ENCODE results near the gene COL18A1.
"Not testable (repeated sequence)": the region's sequence is repeated elsewhere in the genome, so short reads cannot be mapped to it uniquely, and the experiment has no call there.

The COL18A1 gene

GRCh38 chr21:45367402-45368351, 37.3 kb upstream of the COL18A1 start:
- DNase-seq (ENCODE audit: low read depth) = no peak

- not testable (repeated sequence) for DNase-seq (ENCODE audit: low read depth)
These were observed 35.9 kb upstream of the COL18A1 start for GRCh38 chr21:45369018-45369417.

GRCh38 chr21:45370575-45370974, 34.4 kb upstream of the COL18A1 start:
- no peak for DNase-seq (ENCODE audit: low read depth)

- no peak for DNase-seq (ENCODE audit: low read depth)
These were observed 33.9 kb upstream of the COL18A1 start for GRCh38 chr21:45371081-45371480.

GRCh38 chr21:45371655-45372054, 33.3 kb upstream of the COL18A1 start:
- DNase-seq (ENCODE audit: low read depth) = no peak

GRCh38 chr21:45372732-45373355, 32.1 kb upstream of the COL18A1 start:
- DNase-seq (ENCODE audit: low read depth) = no peak

GRCh38 chr21:45373991-45374816, 30.8 kb upstream of the COL18A1 start:
- DNase-seq (ENCODE audit: low read depth) = no peak

- no peak for DNase-seq (ENCODE audit: low read depth)
These were observed 30.0 kb upstream of the COL18A1 start for GRCh38 chr21:45374826-45375455.

GRCh38 chr21:45376459-45377324, 28.3 kb upstream of the COL18A1 start:
- no peak for DNase-seq (ENCODE audit: low read depth)

GRCh38 chr21:45377325-45377709, 27.6 kb upstream of the COL18A1 start:
- no peak for DNase-seq (ENCODE audit: low read depth)

- no peak for DNase-seq (ENCODE audit: low read depth)
These were observed 27.1 kb upstream of the COL18A1 start for GRCh38 chr21:45377866-45378257.

GRCh38 chr21:45378258-45378966, 26.6 kb upstream of the COL18A1 start:
- no peak for DNase-seq (ENCODE audit: low read depth)

- no peak for DNase-seq (ENCODE audit: low read depth)
These were observed 25.6 kb upstream of the COL18A1 start for GRCh38 chr21:45379171-45379900.

- DNase-seq (ENCODE audit: low read depth) = no peak
These were observed 25.0 kb upstream of the COL18A1 start for GRCh38 chr21:45379901-45380330.

- no peak for DNase-seq (ENCODE audit: low read depth)
These were observed 24.4 kb upstream of the COL18A1 start for GRCh38 chr21:45380566-45380965.

GRCh38 chr21:45381036-45381787, 23.8 kb upstream of the COL18A1 start:
- DNase-seq (ENCODE audit: low read depth) = no peak

GRCh38 chr21:45381865-45382696, 22.9 kb upstream of the COL18A1 start:
- no peak for DNase-seq (ENCODE audit: low read depth)

GRCh38 chr21:45382697-45382997, 22.3 kb upstream of the COL18A1 start:
- no peak for DNase-seq (ENCODE audit: low read depth)
